ENCODE data around the gene ARHGAP32.

DNA sequence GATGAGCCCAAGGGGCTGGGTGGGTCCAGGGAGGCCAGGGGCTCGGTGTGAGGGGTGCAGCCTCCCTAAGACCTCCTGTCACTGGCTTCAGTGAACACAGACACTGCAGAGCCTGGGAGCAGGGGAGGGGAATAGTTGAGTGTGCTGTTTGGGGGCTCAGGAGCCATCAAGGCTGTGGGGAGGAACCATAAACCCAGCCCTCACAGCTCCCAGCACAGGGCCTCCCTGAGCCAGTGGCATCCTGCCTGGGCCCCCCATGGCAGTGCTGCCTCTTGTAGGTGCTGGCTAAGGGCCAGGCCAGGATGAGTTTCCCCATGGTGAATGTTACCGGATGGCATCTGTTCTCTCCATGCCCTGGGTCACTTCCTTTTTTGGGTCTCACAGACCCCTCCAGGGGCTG lies 275.4 kb downstream of the ARHGAP32 start:
- TF ChIP-seq POLR2A (IDR thresholded peaks at IDR 0.05; ENCODE audit: low read length) (no peak), GATA1 (IDR thresholded peaks at IDR 0.05; ENCODE audit: low read depth, low read length) (no peak)

Data from erythroblast (primary cell).